NCI-H345 (cell line): Measurements from ENCODE around the gene RBM26.
"Not testable (repeated sequence)": the region's sequence is repeated elsewhere in the genome, so short reads cannot be mapped to it uniquely, and the experiment has no call there.

ENCODE experiments used
- DNase-seq: peaks from one replicate; lab custom pipeline; 2025; lab: John Stamatoyannopoulos, UW

RBM26 gene

DNA sequence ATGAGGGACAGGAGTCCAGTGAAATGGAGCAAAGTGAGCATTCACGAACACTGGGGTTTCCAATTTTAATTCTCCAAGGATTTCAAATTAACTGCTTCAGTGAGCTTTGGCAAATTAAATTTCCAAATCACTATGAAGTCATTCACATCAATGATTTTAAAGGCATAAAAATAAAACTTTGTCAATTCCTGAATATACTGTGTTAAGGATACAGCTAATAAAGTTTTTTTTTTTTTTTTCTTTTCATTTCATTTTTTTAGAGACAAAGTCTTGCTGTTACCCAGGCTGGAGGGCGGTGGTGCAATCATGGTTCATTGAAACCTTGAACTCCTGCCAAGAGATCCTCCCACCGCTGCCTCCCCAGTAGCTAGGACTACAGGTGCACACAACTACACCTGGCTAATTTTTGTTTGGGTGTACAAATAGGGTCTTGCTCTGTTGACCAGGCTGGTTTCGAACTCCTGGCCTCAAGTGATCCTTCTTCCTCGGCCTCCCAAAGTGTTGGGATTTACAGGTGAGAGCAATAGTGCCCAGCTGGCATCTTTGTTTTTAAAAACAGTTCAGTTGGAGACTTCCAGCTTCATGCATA, 21.9 kb downstream of the RBM26 start:
- no peak for DNase-seq

DNA sequence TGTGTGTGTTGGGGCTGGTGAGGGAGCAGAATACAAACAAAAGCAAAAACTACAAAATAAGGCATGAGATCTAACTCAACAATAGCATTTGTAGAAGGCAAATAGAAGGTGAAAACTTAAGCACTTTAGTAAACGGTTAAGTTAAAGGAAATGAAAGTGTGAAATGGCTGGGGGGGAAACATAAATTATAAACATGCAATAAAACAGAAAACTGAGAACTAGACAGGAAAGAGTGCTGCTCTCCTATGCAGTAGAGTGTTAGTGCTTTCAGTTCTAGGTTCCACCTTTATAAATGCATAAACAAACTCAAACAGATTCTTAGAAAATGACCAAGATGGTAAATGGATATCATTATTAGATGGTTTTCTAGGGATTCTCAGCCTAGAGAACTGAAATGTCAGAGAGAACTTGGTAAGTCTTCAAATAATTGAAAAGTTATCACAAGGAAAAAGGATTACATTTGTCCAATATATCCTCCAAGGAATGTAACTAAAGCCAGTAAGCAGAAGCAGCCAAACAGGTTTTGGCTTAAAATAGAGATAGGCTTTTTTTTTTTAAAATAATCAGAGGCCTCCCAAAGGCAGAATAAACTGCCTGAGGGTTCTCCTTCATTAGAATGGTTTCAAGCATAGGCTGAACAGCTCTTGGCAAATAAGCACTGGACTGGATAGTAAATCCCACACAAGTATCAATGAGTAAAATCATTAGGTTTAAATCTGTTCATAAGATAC, 23.3 kb downstream of the RBM26 start:
- DNase-seq = peak; percentile 2

DNA sequence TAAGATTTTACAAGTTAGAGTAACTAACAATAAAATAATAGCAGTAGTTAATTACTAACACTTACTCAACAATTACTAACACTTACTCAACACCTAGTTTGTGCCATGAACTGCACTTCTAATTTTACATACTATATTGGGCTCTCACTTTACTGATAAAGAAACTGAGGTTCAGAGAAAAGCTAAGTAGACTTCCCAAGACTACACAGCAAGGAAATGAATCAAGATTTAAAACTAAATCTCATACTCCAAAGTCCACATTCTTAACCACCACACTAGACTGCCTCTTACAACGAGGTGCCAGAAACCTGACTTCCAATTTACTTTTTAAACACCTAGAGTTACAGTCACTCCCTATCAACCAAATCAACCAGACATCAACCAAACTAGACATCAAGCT, 25.1 kb downstream of the RBM26 start:
- no peak for DNase-seq

DNA sequence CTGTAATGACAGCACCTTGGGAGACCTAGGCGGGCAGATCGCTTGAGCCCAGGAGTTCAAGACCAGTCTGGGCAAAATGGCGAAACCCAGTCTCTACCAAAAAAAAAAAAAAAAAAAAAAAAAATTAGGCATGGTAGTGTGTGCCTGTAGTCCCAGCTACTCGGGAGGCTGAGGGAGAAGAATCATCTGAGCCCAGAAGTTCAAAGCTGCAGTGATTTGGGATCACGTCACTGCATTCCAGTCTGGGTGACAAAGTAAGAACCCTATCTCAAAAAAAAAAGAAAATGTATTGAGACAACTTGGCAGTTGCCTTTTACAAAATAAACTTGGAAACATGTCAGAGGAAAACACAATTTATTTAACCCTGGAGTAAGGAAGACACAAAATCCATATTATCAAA, 26.8 kb downstream of the RBM26 start:
- no peak for DNase-seq

DNA sequence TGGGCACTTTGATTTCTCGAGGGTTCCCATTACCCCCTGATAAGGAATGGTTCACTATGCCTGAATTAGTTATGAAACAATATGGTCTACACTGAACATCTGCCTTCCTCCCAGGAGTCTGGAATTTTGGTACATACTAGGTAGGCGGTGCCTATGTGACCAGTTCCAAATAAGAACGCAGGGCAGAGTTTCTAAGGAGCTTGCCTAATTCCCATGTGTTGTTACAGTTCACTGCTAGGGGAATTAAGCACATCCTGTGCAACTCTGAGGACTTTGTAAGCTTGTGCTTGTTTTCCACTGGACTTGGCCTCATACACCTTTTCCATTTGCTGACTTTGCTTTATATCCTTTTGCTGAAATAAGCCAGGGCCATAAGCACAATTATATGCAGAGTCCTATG, 29.2 kb downstream of the RBM26 start:
- no peak for DNase-seq

DNA sequence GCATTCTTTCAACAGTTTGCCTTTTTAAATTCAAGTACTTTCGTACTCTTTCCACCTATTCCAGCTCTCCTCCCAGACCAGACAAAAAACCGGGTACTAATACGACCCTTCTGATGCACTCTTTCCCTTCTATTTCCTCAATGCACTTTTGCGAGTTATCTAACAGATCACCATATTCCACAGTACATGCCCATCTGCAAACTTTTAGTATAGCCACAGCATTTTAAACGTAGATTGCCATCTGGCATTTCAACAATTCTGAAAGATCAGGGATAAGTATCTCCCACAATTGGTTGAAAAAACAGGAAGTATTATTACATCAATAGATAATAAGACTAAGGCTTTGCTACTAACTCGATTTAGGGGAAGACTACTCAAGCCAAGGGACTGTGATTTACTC, 31.5 kb downstream of the RBM26 start:
- no peak for DNase-seq

DNA sequence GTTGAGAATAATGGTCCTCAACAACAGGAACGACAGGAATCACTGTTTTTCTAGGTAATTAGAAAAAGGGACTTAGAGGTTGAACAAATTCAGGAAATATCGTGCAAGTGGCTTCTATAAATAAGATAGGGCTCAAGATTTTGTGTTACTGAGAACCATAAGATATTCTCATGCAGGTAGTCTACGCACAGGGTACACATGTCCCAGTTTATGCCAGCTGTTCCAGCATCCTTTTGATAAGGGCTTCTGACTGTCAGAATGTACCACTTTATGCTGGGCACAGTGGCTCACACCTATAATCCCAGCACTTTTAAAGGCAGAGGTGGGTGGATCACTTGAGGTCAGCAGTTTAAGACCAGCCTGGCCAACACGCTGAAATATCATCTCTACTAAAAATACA, 32.1 kb downstream of the RBM26 start:
- no peak for DNase-seq

DNA sequence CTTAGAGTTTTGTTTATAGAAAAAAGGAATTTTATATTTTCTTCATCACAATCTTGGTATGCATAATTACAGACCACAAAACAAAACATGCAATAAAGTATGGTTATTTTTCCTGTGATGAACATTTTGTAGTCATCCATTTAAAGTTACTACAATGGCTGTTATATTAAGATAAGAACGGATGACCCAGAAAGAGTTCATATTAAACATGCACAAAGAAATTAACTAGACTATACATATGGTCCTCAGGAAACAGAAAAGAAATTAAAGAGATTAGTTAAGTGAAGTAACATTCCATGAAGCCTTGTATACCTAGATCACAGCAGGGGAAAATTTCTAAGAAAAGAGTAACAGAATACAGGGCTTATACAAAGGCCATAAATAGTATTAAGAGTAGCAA, 36.8 kb downstream of the RBM26 start:
- no peak for DNase-seq

DNA sequence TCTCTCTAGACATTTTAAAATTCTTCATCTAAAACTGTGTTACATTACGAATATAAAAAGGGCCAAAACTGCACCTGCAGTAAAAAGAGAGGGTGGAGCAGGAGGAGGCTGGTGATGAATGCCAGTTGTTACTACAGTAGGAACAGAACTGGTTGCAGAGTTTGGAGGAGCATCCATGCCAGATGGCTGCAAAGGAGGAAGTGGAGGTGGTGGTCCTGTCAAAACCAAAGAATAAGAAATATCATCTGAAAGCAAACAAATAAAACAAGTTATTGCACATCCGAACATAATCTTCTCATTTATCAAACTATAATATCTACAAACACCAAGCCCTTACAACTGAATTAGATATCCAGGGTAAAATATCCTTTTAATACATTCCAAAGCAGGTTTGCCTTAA, 40.1 kb downstream of the RBM26 start:
- no peak for DNase-seq

DNA sequence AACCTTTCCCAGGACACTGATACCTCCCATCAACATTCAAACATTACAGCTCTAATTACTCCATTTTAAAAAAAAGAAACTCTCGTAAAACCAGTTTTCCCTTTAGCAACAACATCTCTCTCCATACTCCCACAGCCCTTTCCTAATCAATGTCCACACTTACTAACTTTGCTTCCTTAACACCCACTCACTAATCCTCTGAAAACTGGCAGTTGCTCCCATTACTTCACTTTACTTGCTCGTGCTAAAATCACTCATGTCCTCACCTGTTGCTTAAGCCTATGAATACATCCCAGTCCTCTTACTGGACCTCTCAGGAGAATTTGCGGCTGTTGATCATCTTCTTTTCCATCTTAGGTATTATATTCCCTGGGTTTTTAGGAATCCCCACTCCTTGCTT, 44.8 kb downstream of the RBM26 start:
- DNase-seq = no peak

DNA sequence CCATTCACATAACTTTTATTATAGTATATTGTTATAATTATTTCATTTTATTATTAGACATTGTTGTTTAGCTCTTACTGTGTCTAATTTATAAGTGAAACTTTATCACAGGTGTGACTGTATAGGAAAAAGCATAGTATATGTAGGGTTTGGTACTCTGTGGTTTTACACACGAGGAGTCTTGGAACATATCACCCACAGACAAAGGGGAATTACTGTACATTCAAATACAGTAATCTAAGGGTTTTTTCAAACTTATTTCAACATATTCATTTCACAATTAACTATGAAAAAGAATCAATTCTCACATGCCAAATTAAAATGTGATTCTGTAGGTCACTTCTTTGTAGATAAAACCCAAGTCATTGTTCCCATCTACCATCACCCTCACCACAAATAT, 46.0 kb downstream of the RBM26 start:
- no peak for DNase-seq

DNA sequence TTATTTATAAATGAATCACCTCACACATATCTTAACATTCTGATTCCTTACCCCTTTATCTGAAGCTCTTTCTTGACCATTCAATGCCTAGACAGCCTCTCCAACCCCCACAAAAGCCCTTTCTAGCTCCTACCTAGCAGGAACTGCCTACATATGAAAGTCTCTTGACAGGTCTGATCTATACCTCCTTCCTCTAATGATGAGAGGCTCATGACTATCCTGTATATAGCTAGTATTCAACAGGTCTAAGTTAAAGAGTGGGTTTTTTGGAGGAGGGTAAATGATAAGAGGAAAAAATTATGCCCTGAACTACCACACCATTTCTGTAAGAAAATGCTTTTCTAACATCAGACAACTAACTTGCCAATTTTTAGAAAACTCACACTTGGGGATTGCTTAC, 47.0 kb downstream of the RBM26 start:
- no peak for DNase-seq

DNA sequence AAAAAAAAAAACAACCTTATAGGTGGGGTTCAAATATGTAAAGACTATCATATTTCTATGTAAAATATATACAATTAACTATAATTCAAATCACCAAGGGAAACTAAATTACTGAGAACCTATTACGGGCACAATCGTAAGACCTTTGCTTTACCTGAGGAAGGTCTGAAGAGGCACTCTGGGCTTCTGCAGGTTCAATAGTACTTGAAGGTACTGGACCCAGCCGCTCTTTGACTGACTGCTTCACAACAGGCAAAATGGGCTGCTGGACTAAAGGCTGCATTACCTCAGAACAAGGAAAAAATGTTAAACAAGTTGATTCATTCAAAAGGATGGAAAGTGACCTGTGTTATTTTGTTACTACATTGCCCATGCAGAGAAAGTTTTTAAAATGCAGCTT, 51.8 kb downstream of the RBM26 start:
- no peak for DNase-seq

DNA sequence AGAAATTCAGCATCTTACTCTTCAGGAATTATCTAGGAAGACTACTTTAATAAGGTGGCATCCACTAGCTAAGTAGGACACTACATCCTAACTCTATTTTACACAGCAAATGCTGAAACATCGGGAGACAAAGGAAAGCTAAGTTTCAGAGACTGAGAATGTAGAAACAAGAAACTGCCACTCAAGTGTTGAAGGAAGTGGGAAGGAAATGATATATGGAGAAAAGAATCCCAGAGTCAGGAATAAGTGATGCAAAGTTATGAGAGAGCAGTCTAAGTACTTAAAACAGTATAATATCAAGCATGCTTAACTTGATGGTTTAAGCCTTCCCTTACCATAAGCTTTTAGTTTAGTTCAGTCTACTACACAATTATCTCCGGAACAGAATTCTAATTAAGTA, 52.4 kb downstream of the RBM26 start:
- DNase-seq = no peak

DNA sequence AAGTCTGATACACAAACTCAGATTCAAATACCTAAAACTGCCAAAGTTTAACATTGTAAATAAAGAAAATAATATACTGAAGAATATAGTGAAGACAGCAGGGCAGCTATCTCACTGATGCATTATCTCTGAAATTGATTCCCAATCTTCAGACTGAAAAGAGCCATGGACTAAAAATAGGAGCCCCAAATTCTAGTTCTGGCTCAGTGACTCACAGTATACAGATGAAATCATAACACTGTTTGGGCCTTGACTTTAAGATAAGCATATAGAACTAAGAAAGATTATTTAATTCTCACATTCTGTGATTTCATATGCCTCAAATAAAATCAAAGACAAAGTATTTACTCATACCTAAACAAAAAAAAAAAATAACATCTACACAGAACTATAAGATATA, 53.9 kb downstream of the RBM26 start:
- DNase-seq = no peak

DNA sequence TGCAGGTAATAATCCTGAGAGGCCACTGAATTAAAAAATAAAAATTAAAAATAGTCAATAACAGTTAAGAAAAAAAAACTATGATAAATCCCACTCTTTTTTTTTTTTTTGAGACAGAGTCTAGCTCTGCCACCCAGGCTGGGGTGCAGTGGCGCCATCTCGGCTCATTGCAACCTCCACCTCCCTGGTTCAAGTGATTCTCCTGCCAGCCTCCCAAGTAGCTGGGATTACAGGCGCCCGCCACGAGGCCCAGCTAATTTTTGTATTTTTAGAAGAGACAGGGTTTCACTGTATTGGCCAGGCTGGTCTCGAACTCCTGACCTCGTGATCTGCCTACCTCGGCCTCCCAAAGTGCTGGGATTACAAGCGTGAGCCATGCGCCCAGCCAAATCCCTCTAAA, 56.4 kb downstream of the RBM26 start:
- DNase-seq = not testable (repeated sequence)

DNA sequence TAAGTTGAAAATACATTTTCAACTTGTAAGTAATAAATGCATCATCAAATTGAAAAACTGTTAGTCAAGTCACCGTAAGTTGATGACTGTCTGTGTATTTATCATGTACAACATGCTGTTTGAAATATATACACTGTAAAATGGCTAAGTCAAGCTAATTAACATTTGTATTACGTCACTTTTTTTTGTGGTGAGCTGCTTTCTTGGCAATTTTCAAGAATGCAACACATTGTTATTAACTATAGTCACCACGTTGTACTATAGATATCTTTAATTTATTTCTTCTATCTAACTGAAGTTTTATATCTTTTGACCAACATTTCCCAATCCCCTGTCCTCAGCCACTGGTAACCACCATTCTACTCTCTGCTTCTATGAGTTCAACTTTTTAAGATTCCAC, 57.0 kb downstream of the RBM26 start:
- DNase-seq = no peak

DNA sequence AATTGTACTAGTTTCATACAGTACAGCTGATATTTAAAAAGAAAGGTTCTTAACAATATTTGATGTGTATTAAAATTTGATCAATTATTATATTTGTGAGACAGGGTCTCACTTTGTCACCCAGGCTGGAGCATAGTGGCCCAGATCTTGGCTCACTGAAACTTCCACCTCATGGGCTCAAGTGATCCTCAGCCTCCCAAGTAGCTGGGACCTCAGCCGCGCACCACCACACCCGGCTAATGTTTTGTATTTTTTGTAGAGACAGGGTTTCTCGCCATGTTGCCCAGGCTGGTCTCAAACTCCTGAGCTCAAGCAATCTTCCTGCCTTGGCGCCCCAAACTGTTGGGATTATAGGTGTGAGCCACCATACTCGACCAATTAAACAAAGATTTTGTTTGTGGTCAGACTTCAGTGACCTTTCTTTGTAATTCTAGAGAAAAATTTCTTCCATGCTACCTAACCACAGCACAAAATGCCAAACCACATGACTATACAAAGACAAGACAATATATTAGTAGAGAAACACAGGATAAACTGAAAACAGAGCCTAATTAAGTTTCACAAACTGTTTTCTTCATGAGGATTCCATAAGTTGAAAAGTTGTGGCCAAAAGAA, 59.6 kb downstream of the RBM26 start:
- DNase-seq = no peak

DNA sequence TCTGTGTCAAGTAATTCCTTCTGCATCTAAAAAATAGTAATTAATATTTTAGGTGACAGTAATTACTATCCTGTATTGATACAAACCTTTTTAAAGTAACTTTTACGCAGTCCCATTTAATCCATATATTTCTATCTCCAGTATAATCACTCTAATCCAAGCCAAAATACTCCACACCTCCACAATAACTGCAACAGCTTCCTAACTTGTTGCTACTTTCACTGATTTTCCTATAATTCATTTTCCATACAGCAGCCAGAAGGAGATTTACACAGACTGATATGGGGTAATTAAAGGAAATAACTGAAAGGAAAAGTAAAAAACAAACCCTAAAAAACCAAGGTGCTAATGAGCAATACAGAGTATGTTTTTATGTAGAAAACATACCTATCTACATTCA, 64.9 kb downstream of the RBM26 start:
- DNase-seq = no peak

DNA sequence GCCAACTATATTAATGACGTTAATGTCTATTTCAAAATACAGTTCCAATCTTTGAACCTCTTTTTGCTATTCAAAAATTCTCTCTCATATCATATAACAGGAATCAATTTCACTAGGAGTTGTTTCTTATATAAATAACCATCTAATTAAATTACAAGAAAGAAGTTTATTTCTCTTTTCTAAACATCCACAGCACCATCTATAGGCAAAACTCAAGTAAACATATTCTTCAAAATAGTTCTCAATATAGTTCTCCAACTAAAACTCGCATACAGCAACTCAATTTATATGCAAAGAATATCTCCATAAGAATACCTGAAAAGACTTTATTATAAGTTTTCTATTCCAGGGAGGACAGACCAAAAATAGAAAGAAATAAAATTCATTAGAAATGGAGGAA, 65.6 kb downstream of the RBM26 start:
- no peak for DNase-seq

DNA sequence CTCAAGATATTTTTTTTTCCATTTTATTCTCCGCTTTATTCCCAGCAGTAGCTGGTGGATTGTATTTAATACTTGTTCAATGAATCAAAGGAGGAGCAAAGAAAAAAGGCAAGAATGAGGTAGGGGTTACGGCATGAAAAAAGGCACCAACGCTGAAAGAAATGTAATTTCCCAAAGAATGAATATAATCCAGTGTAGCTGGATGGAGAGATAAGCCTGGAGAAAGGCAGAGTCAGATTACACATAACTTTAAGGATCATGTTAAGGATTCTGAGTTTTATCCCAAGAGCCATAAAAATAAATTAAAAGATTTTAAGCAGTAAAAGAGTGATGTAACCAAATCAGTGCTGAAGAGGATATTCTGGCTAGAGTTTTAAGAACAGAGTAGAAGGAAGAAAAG, 67.7 kb downstream of the RBM26 start:
- no peak for DNase-seq

DNA sequence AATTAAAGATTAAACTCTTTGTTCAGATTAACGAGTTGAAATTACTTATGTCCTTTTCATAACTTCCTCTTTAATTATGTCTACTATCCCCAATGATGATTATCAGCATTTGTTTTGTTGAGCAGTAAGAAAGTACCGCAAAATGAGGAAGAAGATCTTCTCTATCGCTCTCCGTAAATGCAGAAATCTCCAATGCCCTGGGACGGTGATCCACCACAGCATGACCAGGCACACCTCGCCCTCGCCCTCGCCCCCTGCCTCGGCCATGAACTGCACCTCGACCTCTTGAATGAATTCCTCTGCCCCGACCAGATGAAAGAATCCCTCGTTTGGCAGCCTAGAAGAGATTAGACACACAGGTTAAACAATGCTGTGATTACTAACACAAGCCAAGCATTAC, 69.1 kb downstream of the RBM26 start:
- no peak for DNase-seq

DNA sequence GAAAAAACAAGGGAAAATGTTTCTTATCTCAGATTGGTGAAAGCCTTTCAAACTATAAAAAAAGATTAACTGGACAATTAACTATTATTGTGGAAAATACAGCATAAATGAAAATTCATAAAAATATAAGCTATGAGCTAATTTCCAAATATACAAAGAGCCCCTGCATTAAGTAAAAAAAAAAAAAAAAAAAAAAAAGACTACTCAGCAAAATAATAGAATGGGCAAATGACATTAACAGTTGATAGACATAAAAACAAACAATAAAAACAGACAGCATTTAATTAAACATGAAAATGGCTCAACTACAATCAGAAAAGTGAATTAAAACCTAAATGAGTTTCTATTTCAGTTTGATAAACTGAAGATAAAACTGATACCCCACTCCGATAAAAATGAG, 77.5 kb downstream of the RBM26 start:
- no peak for DNase-seq

DNA sequence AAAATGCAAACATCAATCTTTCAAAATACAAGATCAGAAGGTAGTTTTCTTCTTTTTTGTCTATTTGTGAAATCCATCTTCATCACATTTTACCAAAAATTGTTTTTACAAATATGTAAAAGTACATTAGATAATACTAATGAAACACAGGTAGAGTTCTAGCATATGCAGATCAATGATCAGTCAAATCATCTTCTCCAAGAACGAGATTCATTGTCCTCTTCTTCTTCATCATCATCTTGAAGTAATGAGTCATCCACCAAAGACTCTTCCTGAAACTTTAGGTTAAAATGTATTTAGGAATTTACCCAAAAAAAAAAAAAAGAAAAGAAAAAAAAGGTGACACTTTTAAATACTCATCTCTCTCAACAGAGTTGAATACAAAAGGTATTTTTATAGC, 85.6 kb downstream of the RBM26 start:
- DNase-seq = no peak
